Effector memory CD4-positive, alpha-beta T cell (primary cell): ENCODE measurements around the gene RAB4A.
"Not testable (repeated sequence)": the region's sequence is repeated elsewhere in the genome, so short reads cannot be mapped to it uniquely, and the experiment has no call there.

Source experiments
- DNase-seq, 3 donors: peaks; one replicate each; pipeline ENCODE4 v3.0.0-alpha.2; 2020
- H3K27ac ChIP-seq: 2 replicates; pipeline ENCODE4 v1.7.0; 2013; ENCODE audit warnings: mild to moderate bottlenecking, low read length, moderate library complexity; ENCODE audit not compliant: insufficient read depth, poor library complexity, severe bottlenecking
- H3K27me3 ChIP-seq: replicated peaks from 2 replicates; pipeline ENCODE4 v1.7.0; 2013; ENCODE audit warnings: mild to moderate bottlenecking, low read length; ENCODE audit not compliant: insufficient read depth, control insufficient read depth, poor library complexity, severe bottlenecking
- H3K36me3 ChIP-seq: 2 replicates; pipeline ENCODE4 v1.7.0; 2013; ENCODE audit warnings: mild to moderate bottlenecking, low read length, moderate library complexity; ENCODE audit not compliant: control insufficient read depth, insufficient read depth
- H3K4me1 ChIP-seq: 2 replicates; pipeline ENCODE4 v1.7.0; 2013; ENCODE audit warnings: low read length, mild to moderate bottlenecking; ENCODE audit not compliant: control insufficient read depth, insufficient read depth, poor library complexity, severe bottlenecking
- H3K4me3 ChIP-seq: 2 replicates; pipeline ENCODE4 v1.7.0; 2013; ENCODE audit warnings: low read length, low read depth, mild to moderate bottlenecking; ENCODE audit not compliant: insufficient read depth, poor library complexity, severe bottlenecking
- H3K9me3 ChIP-seq: 2 replicates; pipeline ENCODE4 v1.7.0; 2013; ENCODE audit warnings: mild to moderate bottlenecking, low read length, moderate library complexity; ENCODE audit not compliant: control insufficient read depth

Gene RAB4A

DNA sequence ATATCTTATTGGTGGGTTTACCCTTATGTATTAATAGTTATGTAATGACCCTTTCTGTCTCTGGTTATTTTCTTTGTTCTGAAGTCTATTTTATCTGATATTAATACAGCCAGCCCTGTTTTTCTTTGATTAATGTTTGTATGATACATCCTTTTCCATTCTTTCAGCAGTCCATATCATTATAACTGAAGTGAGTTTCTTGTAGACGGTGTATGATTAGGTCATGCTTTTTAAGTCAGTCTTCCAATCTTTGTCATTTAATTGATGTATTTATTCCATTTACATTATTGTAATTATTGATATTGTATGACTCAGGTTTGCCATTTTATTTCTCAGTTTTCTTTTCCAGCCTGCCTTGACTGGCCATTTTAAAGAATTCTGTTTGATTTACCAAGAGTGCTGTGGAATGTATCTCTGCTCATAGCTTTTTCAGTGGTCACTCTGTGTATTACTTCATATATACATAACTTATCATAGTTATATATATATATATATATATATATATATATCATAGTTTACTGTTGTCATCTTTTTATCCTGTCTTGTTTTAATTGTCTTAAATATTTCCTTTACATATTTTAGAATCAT is 10.5 kb downstream of the RAB4A start:
- DNase-seq, result no peak
- Histone ChIP-seq H3K9me3 (no peaks in the 10 kb centered on the region), H3K27me3 (no peaks in the 10 kb centered on the region), H3K36me3 (no peaks in the 10 kb centered on the region), H3K4me3 (no peak overlapping the region), H3K4me1 (no peaks in the 10 kb centered on the region), H3K27ac (no peak overlapping the region)

DNA sequence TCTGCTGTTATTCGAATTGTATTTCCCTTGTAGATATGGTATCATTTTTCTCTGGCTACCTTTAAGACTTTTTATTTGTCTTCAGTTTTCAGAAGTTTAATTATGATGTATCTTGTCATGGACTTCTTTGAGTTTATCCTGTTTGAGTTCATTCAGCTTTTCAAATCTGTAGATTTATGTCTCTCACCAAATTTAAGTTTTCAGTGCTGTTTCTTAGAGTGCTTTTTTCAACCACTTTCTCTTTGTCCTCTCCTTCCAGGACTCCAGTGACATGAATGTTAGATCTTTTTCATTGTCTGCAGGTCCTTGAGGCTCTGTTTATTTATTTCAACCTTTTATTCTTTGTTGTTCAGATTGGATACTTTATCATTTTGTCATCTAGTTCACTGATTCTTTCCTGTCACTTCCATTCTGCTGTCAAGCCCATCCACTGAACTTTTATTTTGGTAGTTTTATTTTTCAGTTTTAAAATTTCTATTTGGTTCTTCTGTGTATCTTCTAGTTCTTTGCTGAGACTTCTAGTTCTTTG is 11.4 kb downstream of the RAB4A start:
- H3K27me3 ChIP-seq, result no peaks in the 10 kb centered on the region
- no peaks in the 10 kb centered on the region for H3K4me1 ChIP-seq
- H3K9me3 ChIP-seq, result no peaks in the 10 kb centered on the region
- no peak overlapping the region for H3K4me3 ChIP-seq
- no peak for DNase-seq
- H3K27ac ChIP-seq, result no peak overlapping the region
- no peaks in the 10 kb centered on the region for H3K36me3 ChIP-seq

DNA sequence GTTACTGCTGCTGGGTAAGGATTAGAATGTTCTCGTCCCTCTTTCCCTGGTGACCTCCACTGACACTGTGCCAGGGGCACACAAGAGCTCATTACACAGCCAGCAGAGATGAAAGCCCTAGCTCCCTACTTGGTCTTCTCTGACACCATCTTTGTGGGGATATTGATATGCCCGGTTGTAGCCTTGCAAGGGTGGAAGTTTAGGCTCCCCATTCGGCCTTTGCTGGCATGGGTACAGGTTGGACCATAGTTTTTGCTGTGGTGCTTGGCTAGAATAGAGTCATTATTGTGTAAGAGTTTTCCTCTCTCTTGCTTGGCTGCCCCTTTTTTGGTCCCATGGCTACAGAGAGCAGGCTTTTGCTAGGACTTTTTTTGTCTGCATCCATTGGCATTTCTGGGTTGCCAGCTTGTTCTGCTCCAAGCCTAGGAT is 12.3 kb downstream of the RAB4A start:
- no peaks in the 10 kb centered on the region for H3K4me1 ChIP-seq
- no peak overlapping the region for H3K27ac ChIP-seq
- no peak for DNase-seq
- H3K36me3 ChIP-seq, result no peaks in the 10 kb centered on the region
- H3K27me3 ChIP-seq, result no peaks in the 10 kb centered on the region
- no peak overlapping the region for H3K4me3 ChIP-seq
- no peaks in the 10 kb centered on the region for H3K9me3 ChIP-seq

DNA sequence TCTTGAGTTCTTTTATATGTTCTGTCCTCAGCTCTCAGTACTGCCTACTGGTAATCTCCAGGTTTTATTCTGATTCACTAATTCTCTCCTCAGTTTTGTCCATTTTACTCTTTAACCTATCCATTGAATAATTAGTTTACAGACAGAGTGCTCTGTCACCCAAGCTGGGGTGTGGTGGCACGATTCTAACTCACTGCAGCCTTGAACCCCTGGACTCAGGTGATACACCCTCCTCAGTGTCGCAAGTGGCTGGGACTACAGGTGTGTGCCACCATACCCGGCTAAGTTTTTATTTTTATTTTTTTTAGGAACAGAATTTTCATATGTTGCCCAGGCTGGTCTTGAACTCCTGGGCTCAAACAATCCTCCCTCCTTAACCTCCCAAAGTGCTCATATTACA is 14.0 kb downstream of the RAB4A start:
- Histone ChIP-seq H3K4me3 (no peak overlapping the region), H3K4me1 (no peaks in the 10 kb centered on the region), H3K36me3 (peaks cover 4% of the 10 kb centered on the region), H3K27ac (no peak overlapping the region), H3K9me3 (no peaks in the 10 kb centered on the region), H3K27me3 (no peaks in the 10 kb centered on the region)
- DNase-seq, result no peak

DNA sequence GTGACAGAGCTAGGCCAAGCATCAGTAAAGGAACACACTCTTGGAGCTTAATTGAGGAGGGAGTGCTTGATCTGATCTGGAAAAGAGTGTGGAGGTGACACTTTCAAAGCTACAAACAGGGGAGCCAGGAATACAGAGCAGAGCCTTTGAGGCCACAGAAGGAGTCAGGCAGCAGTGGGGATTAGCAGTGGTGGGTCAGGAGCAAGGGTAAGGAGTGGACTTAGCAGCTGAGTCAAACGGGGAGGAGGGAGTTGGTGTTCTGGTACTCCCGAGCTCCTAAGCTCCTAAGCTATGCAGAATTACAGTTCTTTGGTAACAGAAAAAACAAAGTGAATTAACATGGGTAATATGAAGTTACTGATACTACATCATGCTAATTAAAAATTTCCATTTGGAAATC is 14.5 kb downstream of the RAB4A start:
- Histone ChIP-seq H3K4me3 (no peak overlapping the region), H3K4me1 (no peaks in the 10 kb centered on the region), H3K27ac (no peak overlapping the region), H3K27me3 (no peaks in the 10 kb centered on the region), H3K36me3 (peaks cover 5% of the 10 kb centered on the region), H3K9me3 (no peaks in the 10 kb centered on the region)
- DNase-seq, result no peak

- H3K4me1 ChIP-seq, result no peaks in the 10 kb centered on the region
- H3K4me3 ChIP-seq, result no peak overlapping the region
- no peak overlapping the region for H3K27ac ChIP-seq
- peaks cover 11% of the 10 kb centered on the region for H3K36me3 ChIP-seq
- H3K9me3 ChIP-seq, result no peaks in the 10 kb centered on the region
- H3K27me3 ChIP-seq, result no peaks in the 10 kb centered on the region
- no peak for DNase-seq
Measured at GRCh38 chr1:229286099-229286766, 15.3 kb downstream of the RAB4A start.

- DNase-seq, result no peak
- H3K4me3 ChIP-seq, result no peak overlapping the region
- no peak overlapping the region for H3K27ac ChIP-seq
- no peaks in the 10 kb centered on the region for H3K27me3 ChIP-seq
- peaks cover 13% of the 10 kb centered on the region for H3K36me3 ChIP-seq
- no peaks in the 10 kb centered on the region for H3K4me1 ChIP-seq
- H3K9me3 ChIP-seq, result no peaks in the 10 kb centered on the region
Measured at GRCh38 chr1:229287267-229287666, 16.4 kb downstream of the RAB4A start.

GRCh38 chr1:229288516-229288915 is 17.6 kb downstream of the RAB4A start:
- DNase-seq, result no peak
- H3K4me3 ChIP-seq, result no peak overlapping the region
- H3K36me3 ChIP-seq, result peaks cover 13% of the 10 kb centered on the region
- no peaks in the 10 kb centered on the region for H3K27me3 ChIP-seq
- H3K27ac ChIP-seq, result no peak overlapping the region
- no peaks in the 10 kb centered on the region for H3K4me1 ChIP-seq
- no peaks in the 10 kb centered on the region for H3K9me3 ChIP-seq

DNA sequence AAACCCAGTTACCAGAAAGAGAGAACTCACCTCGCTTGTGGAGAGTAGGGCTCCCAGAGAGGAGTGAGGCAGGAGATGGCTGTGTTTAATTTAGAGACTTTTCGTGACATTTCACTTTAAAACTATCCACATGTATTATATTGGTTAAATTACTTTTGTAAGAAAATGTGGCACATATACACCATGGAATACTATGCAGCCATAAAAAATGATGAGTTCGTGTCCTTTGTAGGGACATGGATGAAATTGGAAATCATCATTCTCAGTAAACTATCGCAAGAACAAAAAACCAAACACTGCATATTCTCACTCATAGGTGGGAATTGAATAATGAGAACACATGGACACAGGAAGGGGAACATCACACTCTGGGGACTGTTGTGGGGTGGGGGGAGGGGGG is 20.8 kb downstream of the RAB4A start:
- not testable (repeated sequence) for H3K4me3 ChIP-seq, DNase-seq, H3K27me3 ChIP-seq, H3K27ac ChIP-seq, H3K4me1 ChIP-seq, H3K9me3 ChIP-seq
- H3K36me3 ChIP-seq, result peaks cover 23% of the 10 kb centered on the region

- no peak overlapping the region for H3K27ac ChIP-seq
- H3K4me3 ChIP-seq, result no peak overlapping the region
- no peaks in the 10 kb centered on the region for H3K27me3 ChIP-seq
- DNase-seq, result no peak
- peaks cover 30% of the 10 kb centered on the region for H3K36me3 ChIP-seq
- H3K9me3 ChIP-seq, result no peaks in the 10 kb centered on the region
- H3K4me1 ChIP-seq, result no peaks in the 10 kb centered on the region
Measured at GRCh38 chr1:229293528-229294204, 22.8 kb downstream of the RAB4A start.
